ENCODE data around the gene PCYT2.

GRCh38 chr17:81931189-81931556 is 20.0 kb upstream of the PCYT2 start:
- TF ChIP-seq, protein P1, sequence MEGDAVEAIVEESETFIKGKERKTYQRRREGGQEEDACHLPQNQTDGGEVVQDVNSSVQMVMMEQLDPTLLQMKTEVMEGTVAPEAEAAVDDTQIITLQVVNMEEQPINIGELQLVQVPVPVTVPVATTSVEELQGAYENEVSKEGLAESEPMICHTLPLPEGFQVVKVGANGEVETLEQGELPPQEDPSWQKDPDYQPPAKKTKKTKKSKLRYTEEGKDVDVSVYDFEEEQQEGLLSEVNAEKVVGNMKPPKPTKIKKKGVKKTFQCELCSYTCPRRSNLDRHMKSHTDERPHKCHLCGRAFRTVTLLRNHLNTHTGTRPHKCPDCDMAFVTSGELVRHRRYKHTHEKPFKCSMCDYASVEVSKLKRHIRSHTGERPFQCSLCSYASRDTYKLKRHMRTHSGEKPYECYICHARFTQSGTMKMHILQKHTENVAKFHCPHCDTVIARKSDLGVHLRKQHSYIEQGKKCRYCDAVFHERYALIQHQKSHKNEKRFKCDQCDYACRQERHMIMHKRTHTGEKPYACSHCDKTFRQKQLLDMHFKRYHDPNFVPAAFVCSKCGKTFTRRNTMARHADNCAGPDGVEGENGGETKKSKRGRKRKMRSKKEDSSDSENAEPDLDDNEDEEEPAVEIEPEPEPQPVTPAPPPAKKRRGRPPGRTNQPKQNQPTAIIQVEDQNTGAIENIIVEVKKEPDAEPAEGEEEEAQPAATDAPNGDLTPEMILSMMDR (optimal IDR thresholded peaks at IDR 0.05 in 1 of 3, IDR thresholded peaks at IDR 0.05 in 1 of 3, conservative IDR thresholded peaks at IDR 0.05 in 1 of 3; ENCODE audit: extremely low read depth in 1 of 3, insufficient read depth in 2 of 3, low read length in 3 of 3) = no peak
- no peak for TF ChIP-seq EZH2 (IDR thresholded peaks at IDR 0.05; ENCODE audit: low read length)

Measured in keratinocyte (primary cell).